ENCODE measurements around the gene GGN. TPM values are rescaled to one million over a fixed set of nuclear protein-coding genes. Genes with fewer than 3 reads are reported as not detected.

The GGN gene
- total RNA-seq, 1 donor from 2014 or later: 1.0 TPM

DNA sequence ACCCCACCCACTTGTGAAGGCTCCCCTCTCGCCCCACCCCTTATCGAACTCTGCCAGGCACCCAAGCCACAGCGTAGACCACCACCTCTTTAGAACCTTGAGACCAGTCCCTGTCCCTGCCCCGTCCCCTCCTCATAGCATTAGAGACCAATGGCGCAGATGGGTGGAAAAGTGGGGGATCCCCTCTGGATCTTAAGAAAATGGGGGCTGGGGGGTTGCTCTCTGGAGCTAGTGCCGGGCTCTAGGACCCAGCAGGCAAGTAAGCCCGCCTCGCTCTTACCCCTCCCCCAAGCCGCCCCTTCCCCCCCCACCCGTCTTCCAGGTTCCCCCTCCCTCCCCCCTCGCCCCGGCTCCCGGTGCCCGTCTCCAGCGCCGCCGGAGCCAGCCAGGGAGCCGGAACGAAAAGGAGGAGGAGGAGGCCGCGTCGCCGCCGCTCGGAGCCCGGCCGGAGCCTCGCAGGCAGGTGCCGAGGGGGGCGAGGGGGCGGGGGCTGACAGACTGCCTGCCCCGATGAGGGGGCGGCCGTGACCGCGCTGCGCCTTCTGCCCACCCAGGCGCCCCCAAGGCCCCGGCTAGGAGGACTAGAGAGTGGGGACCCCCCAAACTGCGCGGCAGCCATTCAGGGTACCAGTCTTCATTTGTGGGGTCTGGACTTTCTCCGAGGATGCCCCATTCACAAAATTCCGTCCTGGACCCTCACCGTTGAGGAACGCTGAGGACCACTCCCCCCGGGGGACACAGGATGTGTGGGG lies 691 bp upstream of the GGN start, which contains the start of gene SPRED3:
SPRED3 (plus strand) TSS at position 349 of the 752 bp plus-strand sequence. CDS start 1,606 bp downstream, outside the sequence.
- DNase-seq (ENCODE audit: low spot score): no peak

DNA sequence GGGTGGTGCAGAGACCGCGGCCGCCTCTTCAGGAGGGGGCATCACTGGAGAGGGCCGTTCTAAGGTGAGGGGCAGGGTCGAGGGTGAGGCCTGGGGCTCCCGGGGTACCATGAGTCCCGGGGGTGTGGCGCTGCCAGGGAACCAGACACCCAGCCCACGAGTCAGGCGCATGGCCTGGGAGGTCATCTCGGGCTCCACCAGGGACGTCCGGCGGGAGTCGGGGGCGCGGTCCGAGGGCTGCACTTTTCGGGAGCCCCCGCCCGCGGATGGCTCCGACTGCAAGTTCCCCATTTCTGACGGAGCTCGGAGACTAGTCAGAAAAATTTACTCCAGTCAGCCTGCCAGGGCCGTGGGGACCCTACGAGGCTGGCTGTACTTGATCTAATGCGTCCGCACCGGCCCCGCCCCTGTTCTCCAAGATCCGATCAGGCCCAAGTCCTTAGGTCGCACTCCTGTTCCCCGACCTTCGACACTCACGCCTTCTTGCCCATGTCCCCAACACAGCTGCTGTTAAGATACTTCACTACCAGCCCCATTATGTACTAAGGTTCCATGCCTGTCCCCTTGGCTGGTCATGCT lies 774 bp downstream of the GGN start:
- DNase-seq (ENCODE audit: low spot score): no peak

DNA sequence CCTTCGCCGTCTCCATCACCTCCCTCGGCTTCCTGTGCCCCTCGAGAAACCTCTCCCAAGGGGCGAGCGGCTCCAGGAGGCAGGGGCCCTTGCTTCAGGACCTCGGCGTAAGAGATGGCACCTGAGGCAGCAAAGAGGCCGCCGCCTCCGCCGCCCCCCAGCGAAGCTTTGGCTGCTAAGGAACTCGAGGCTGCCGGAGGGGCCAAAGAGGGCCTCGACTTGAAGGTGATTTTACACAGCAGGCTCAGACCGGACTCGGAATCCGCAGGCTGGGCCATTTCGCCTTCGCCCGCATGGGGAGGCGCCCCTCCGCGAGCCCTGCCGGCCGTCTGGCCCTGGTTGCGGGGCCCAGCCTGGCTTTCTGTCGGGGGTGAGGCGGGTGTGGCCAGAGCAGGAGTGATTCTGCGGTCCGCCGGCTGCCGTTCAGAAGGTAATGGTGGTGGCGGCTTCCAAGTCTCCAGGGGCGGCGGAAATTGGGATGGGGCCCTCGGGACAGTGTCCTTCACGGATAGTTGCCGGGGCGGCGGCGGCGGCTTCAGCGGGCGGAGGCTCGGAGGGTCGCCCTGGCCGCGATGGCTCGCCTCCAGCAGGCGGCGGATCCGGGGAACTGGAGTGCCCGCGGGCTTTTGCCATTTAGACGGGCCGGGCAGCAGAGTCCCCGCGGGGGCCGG lies 1.4 kb downstream of the GGN start:
- DNase-seq (ENCODE audit: low spot score): no peak

DNA sequence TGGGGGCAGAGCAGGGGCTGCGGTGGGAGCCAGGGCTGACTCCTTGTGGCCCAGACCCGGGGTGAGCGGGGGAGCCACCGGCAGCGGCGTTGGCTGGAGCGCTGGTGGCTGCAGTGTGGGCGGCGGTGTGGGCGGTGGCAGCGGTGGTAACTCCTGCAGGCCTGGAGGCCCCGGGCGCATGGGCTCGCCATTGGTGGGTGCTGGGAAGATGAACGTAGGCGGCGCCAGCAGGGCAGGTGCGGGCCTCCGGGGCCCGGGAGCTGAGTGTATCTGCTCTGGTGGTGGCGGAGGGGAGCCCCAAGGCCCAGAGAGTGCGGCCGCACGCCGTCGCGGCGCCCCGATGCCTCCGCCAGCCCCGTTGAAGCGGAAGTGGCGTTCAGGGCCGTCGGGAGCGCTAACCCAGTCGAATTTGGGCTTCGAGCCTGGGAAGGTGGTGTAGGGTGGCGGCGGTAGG lies 2.0 kb downstream of the GGN start:
- no peak for DNase-seq (ENCODE audit: low spot score)

DNA sequence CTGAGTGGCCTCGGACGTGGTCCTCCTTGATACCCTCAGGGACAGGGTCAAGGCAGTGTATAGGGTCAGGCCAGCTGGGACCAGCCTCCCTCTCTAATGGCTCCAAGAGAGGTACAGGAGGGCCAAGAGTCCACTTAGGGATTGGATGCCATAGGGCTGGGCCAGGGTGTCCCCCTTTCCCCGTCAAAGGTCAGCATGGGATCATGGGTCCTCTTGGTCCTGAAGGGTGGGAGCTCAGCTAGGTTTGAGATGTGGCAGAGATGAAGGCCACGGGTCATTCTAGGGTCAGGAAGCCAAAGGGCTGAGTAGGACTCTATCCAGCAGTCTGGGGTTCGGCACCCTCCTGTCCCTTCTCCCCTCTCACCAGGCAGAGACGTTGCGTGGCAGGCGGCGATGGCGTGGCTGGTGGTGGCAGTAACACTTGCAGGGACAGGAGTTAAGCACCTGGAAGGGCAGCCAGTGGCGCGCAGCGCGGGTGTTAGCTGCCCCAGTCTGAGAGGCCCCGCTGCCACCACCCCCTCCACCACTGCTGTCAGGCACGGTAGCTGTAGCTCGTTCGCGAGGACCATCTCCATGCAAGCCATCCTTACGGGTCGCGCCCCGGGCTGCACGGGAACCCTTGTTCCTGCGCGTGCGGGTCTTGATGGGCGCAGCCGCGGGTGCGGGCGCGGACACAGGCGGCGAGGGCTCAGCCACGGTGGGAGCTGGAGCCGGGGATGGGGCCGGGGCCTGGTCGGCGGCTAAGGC lies 2.6 kb downstream of the GGN start:
- no peak for DNase-seq (ENCODE audit: low spot score)

DNA sequence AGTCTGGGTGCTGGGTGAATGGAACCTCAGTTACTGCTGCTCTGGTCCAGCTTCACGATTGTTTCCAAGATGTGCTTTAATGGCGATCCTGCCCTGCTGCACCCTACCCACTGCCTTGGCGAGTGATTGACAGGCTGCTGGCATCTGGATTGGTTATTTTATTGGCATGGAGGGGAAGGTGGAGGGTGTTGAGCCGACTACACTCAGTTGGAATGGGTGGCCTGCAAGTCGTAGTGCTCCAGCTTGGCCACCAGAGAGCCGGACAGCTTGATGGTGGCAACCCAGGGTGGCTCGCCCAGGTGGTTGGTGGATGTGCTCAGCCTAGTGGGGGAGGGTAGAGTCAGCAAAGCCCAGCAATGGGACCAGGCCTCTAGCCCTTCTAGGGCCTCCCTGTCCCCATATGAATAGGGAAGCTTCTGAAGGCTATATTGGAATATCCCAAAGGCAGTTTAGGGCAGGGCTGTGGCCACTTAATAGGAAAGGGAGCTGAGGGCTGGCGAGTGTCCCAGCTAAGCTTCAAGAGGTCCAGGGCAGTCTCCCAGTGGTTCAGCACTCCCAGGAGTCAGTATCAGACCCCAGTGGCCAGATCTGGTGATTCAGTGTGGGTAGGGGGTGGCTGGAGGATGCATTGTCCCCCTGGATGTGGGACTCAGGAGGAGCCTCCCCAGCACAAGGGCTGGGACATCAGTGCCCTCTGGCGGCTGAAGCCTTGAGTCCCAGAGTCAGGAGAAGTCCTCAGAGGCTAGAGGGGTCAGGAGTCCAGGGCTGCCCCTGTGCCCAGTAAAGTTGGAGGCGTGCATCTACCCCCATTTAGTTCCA lies 3.4 kb downstream of the GGN start:
- no peak for DNase-seq (ENCODE audit: low spot score)

DNA sequence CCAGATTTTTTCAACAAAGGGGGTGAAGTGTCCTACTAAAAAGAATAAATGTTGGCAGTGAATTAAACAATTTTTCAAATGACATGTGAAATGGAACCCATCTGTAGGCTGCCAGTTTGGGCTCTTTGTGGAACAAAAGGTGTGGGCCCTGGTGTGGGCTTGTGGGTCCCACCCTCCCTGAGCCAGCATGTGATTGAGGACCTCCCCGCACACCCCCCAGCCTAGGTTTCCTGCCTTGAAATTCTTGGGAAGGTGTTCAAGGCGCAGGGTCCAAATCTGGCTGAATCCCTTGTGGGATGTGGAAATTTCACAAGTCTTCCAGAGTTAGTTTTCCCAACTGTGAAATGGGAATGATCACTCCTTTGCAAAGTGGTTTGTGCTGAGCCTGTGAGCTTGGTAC lies 4.1 kb downstream of the GGN start:
- DNase-seq (ENCODE audit: low spot score): no peak

DNA sequence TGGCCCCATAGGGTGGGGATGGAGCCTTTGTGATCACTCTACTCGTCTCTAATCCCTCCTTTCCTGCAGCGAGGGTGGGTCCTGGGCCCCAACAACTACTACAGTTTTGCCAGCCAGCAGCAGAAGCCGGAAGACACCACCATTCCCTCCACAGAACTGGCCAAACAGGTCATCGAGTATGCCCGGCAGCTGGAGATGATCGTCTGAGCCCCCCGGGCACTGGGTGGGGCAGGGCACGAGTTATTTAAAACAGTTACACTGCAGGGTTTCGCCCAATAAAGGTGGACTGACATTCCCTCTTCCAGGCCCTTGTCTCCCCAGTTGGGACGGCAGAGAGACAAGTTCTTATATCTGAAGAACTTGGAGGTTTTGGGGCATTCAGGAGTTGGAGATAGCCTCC lies 4.7 kb downstream of the GGN start:
- DNase-seq (ENCODE audit: low spot score): no peak

DNA sequence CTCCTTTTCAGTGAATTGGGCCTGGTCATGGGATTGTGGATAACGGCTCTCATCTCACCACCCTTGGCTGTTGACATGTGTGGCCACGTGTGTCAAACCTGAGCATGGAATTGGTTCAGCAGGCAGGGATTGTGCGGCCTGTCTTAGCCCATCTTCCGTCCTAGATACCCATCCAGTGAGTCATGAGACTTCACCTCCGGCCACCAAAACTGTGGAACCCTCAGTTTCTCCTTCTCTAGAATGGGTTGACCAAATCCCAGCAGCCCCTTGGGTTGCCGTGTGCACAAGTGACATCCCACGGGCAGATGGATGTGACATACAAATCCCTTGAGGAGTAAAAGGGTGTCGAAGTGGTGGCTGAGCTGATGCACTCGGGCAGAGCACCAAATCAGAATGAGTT lies 6.7 kb downstream of the GGN start:
- DNase-seq (ENCODE audit: low spot score): no peak

DNA sequence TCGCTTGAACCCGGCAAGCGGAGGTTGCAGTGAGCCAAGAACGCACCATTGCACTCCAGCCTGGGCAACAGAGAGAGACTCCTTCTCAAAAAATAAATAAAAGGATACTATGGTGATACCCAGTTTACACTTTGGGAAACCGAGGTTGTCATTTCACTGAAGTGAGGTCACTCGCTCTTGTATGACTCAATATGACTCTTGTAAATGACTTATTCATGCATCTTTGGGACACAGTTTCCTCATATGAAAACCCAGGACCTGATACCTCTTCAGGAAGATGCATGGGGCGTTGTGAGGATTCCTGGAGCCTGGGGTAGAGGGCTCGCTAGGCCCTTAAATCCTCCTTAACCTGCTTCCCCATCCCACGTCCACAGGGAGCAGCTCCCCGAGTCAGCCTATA lies 9.0 kb downstream of the GGN start:
- no peak for DNase-seq (ENCODE audit: low spot score)

DNA sequence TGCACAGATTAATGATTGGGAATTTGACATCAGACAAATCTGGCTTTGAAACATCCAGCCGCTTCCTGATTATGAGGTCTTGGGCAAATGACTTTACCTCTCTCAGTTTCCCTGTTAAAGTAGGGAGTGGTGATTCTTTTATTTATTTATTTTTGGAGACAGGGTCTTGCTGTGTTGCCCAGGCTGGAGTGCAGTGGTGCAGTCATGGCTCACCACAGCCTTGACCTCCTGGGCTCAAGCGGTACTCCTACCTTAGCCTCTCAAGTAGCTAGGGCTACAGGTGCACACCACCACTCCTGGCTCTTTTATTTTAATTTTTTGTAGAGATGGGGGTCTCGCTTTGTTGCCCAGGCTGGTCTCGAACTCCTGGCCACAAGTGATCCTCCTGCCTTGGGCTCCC lies 10.8 kb downstream of the GGN start:
- DNase-seq (ENCODE audit: low spot score): no peak

DNA sequence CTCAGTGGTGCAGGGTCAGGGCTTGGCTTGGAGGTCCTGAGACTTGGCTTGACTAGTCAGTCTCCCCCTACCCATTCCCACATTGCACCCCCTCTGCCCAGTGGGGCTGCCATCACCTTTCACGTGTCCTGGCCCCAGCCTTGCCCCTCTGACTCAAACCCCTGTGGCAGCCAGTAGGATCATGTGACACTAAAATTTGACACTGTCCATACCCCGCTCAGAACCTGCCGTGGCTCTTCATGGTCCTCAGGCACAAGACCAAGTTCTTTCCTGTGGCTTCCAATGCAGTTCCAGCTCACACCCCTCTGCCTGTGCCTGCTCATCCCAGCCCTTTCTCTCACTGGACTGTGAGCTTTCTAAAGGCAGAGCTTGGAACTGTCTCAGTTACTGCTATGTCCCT lies 11.3 kb downstream of the GGN start:
- no peak for DNase-seq (ENCODE audit: low spot score)

DNA sequence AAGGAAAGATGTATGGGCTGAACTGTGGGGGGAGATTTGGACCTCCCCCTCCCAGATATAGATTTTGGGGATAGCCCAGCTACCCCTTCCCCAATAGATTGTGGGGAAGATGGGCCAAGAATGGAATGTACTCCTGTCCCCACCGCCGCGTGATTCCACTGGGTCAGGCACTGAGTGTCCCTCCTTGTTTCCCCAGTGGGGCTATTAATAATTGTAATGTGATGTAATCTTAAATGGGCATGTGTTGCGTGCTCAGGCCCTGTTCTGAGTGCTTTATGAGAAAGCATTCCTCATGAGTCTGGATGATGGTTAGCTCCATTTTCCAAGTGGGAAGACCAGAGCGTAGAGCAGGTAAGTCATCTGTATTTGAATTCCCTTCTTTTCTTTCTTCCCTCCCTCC lies 12.1 kb downstream of the GGN start:
- DNase-seq (ENCODE audit: low spot score): no peak

DNA sequence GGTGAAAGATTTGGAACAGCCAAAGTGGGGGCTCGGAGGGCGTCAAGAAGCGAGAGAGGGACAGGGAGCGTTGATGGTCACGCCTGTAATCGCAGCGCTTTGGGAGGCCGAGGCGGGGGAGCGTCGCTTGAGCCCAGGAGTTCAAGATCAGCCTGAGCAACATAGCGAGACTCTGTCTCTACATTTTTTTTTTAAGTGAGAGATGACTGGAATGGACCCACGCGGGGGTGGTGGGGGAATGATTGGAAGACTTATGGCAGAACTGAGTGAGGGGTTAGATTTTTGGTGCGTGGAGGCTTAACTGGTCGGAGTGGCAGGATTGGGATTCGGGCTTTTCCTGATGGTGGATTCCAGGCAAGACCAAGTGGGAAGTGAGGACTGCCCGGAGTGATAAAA lies 12.7 kb downstream of the GGN start:
- no peak for DNase-seq (ENCODE audit: low spot score)

DNA sequence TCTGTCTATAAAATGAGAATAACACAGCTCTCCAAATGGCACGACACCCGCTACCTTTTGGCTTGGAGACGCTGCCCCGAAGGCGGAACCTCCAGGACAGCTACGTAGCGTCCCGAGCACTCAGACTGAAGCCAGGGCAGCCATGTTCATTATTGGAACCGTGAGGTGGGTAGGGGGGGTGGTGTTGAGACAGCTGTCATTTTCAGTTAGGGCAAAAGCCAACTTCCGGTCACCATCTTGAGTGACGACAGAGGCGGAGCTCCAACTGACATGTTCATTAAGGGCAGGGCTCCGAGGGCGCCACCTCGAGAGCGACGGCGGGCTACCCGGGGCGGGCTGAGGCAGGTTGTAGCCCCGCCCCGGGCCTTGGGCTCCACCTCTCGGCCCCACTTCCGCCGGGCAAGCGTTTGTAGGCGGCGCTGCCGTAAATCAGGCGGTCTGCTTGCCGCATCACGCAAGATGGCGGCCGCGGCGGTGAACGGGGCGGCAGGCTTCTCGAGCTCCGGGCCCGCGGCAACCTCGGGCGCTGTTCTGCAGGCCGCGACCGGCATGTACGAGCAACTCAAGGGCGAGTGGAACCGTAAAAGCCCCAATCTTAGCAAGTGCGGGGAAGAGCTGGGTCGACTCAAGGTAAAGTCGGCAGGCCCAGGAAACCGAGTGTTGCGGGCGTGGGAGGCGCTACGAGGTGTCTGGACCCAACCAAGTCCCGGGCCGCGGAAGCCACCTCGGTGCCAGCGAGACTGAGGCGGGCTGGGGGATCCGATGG lies 13.3 kb downstream of the GGN start, which contains the start of gene PSMD8:
PSMD8 (plus strand) TSS at position 240 of the 766 bp plus-strand sequence; CDS start at position 271, 31 bp downstream.
- DNase-seq (ENCODE audit: low spot score): peak; percentile 100

DNA sequence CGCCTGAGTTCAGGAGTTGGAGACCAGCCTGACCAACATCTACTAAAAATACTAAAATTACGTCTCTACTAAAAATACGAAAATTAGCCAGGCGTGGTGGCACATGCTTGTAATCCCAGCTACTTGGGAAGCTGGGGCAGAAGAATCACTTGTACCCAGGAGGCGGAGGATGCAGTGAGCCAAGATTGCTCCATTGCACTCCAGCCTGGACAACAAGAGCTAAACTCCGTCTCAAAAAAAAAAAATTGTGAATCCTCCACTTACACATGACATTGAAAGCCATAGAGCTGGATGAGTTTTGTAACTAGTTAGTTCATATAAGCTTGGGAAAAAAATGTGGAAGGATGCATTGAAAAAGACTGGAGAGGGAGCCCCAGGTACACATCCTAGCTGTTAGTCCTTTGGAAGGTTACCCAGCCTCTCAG lies 13.9 kb downstream of the GGN start:
- DNase-seq (ENCODE audit: low spot score): no peak

DNA sequence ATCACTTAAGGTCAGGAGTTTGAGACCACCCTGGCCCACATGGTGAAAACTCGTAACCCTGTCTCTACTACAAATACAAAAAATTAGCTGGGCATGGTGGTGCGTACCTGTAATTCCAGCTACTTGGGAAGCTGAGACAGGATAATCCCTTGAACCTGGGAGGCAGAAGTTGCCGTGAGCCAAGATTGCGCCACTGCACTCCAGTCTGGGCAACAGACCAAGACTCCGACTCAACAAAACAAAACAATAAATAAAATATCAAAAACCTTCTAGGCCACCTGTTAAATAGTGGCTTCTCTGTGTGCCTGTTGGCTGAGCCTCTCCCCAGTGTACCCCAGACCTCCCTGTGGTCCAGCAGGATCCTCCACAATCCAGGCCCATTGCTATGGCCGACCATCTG lies 16.8 kb downstream of the GGN start:
- DNase-seq (ENCODE audit: low spot score): no peak

DNA sequence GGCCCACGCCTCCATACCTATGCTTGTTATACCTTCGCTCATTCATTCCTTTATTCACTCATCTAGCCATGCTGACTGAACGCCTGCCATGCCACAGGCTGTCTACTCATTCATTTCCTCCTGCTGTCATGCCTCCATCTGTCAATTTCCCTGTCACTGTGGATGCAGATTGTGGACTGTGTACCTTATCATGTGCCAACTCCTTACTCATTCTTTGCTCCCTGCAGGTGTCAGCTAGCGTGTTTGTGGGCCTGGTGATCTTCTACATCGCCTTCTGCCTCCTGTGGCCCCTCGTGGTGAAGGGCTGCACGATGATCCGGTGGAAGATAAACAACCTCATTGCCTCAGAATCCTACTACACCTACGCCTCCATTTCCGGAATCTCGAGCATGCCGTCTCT lies 17.5 kb downstream of the GGN start:
- DNase-seq (ENCODE audit: low spot score): no peak

DNA sequence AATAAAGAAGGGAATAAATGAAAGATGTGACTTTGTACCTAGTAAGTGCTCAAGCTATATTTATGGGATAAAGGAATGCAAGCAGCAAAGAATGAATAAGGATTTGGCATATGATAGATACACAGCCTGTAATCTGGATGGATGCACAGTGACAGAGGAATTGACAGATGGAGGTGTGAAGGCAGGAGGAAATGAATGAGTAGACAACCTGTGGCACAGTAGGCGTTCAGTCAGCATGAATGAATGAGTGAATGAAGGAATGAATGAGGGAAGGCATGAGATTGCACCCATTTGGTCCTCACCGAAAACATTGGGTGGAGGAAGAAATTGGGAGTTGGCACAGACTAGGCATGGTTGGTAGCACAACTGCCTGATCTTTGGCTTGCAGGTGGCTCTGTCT lies 18.2 kb downstream of the GGN start:
- DNase-seq (ENCODE audit: low spot score): no peak

DNA sequence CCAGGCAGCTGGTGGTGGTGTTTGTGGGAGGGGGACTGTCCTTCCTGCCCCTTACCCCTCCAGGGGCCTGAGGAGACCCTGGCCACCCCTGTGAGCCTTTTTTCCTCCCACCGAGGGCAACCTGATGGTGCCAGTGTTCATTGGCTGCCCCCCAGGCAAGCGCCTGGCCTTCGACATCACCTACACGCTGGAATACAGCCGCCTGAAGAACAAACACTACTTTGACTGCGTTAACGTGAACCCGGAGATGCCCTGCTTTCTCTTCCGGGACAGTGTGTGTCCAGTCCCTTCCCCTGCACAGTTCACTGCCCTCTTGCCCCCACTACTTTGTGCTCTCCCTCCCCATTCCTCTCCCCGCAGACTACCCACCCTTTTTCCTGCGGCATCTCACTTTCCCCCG lies 20.8 kb downstream of the GGN start:
- no peak for DNase-seq (ENCODE audit: low spot score)
